NCI-H82 treated with DMSO at 0.1 percent for 48 hours (cell line): ENCODE data around the gene PRKRIP1.
"Not testable (repeated sequence)": the region's sequence is repeated elsewhere in the genome, so short reads cannot be mapped to it uniquely, and the experiment has no call there.

Source experiments
- DNase-seq: peaks from one replicate; lab custom pipeline; 2025; ENCODE audit not compliant: unreplicated experiment; lab: John Stamatoyannopoulos, UW

PRKRIP1 gene

GRCh38 chr7:102474736-102475435 is 78.7 kb downstream of the PRKRIP1 start:
- not testable (repeated sequence) for DNase-seq
